ENCODE results near the gene CENPL.
"Not testable (repeated sequence)": the region's sequence is repeated elsewhere in the genome, so short reads cannot be mapped to it uniquely, and the experiment has no call there.

The CENPL gene

DNA sequence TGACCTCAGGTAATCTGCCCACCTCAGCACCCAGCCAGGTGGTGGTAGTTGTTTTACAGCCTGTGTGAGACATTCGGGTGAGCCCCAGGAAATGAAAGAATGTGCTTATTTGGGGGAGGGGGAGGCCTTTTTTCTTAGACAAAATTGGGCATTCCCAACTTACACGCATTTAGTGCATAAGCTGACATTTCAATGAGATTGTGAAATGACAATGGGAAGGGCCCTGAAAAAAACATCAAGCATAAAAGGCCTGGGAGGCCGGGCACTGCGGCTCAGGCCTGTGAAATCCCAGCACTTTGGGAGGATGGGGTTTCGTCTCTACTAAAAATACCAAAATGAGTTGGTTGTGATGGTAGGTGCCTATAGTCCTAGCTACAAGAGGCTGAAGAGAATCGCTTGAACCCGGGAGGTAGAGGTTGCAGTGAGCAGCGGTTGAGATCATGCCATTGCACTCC, 38.1 kb upstream of the CENPL start:
- no peak for DNase-seq (ENCODE audit: low read depth)
- H3K4me3 ChIP-seq (ENCODE audit: low read depth, low read length), result no peak overlapping the region
- TF ChIP-seq, protein P1, sequence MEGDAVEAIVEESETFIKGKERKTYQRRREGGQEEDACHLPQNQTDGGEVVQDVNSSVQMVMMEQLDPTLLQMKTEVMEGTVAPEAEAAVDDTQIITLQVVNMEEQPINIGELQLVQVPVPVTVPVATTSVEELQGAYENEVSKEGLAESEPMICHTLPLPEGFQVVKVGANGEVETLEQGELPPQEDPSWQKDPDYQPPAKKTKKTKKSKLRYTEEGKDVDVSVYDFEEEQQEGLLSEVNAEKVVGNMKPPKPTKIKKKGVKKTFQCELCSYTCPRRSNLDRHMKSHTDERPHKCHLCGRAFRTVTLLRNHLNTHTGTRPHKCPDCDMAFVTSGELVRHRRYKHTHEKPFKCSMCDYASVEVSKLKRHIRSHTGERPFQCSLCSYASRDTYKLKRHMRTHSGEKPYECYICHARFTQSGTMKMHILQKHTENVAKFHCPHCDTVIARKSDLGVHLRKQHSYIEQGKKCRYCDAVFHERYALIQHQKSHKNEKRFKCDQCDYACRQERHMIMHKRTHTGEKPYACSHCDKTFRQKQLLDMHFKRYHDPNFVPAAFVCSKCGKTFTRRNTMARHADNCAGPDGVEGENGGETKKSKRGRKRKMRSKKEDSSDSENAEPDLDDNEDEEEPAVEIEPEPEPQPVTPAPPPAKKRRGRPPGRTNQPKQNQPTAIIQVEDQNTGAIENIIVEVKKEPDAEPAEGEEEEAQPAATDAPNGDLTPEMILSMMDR (IDR thresholded peaks at IDR 0.05; ENCODE audit: low read depth, low read length, missing control alignments), result no peak

DNA sequence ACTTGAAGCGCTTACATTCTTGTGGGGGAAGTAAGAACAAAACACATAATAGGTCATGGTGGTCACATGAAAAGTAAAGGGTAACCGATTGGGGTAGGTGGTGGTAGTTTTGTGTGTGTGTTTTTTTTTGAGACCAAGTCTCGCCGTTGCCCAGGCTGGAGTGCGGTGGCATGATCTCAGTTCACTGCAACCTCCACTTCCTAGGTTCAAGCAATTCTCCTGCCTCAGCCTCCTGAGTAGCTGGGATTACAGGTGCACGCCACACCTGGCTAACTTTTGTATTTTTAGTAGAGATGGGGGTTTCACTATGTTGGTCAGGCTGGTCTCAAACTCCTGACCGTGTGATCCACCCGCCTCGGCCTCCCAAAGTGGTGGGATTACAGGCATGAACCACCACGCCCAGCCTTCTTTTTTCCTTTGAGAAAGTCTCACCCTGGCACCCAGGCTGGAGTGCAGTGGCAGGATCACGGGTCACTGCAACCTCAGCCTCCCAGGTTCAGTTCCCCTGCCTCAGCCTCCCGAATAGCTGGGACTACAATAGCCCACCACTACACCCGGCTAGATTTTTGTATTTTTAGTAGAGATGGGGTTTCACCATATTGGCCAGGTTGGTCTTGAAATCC, 37.6 kb upstream of the CENPL start:
- DNase-seq (ENCODE audit: low read depth); H3K4me3 ChIP-seq (ENCODE audit: low read depth, low read length): not testable (repeated sequence)

DNA sequence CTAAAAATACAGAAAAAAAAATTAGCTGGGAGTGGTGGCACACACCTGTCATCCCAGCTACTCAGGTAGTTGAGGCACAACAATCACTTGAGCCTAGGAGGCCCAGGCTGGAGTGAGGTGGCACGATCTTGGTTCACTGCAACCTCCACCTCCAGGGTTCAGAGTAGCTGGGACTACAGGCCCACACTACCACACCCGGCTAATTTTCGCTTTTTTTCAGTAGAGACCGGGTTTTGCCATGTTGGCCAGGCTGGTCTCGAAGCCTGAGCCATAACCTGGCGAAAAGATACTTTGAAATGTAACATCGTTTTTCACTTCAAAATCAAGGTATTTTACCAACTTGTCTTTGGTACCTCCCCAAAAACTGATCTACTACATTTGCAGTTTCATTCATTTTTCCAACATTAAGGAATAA, 37.1 kb upstream of the CENPL start:
- no peak overlapping the region for H3K4me3 ChIP-seq (ENCODE audit: low read depth, low read length)
- no peak for DNase-seq (ENCODE audit: low read depth)

DNA sequence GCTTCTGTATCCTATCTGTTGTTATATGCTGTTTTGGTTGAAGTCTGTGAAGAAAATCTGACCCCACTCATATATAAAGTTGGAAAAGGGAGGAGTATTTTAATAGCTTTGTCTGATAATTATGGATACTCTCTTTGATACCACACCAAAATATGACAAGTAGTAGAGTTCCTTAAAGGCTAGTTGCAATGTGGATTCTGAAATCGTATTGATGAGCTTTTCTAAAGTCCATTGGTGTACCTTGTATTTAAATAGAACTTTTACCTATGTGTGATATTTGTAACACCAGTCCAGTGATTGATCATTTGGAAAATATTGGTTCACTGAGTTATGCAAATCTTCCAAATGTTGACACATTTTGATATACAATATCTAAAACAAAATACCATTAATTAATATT, 35.4 kb upstream of the CENPL start:
- H3K4me3 ChIP-seq (ENCODE audit: low read depth, low read length), result no peak overlapping the region
- DNase-seq (ENCODE audit: low read depth), result no peak
- TF ChIP-seq, protein P1 (IDR thresholded peaks at IDR 0.05; ENCODE audit: low read depth, low read length, missing control alignments), result no peak

More for the DNA sequence above, 37.1 kb upstream of the CENPL start:
- TF ChIP-seq, protein P1 (IDR thresholded peaks at IDR 0.05; ENCODE audit: low read depth, low read length, missing control alignments), result no peak

DNA sequence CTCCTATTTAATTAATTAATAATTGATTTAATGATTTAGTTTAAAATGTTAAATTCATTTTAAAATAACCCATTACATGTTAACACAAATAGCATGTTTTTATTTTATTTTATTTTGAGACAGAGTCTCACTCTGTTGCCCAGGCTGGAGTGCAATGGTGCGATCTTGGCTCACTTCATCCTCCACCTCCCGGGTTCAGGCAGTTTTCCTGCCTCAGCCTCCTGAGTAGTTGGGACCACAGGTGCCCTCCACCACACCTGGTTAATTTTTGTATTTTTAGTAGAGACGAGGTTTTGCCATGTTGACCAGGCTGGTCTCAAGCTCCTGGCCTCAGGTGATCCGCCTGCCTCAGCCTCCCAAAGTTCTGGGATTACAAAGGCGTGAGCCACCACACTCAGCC, 34.9 kb upstream of the CENPL start:
- DNase-seq (ENCODE audit: low read depth); H3K4me3 ChIP-seq (ENCODE audit: low read depth, low read length): not testable (repeated sequence)

DNA sequence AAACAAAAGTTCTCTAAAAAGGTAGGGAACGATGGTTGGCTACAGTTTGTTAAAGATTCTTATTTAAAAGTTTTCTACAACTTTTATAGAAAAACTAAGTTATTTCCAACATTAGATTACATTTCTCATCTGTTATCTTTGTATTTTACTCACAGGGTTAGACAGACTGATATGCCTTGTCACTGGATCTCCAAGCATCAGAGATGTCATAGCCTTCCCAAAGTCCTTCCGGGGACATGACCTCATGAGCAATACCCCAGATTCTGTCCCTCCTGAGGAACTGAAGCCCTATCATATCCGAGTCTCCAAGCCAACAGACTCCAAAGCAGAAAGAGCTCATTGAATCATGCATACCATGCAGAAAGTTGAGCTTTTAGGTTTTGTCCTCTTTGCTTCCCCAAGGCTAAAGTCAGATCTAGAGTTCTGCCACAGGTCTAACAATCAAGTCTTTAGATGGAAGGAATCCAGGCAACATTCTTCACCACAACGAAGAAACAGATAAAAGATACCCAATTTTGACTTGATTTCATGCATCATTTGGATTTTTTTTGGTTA, 32.8 kb upstream of the CENPL start:
- H3K4me3 ChIP-seq (ENCODE audit: low read depth, low read length), result no peak overlapping the region
- DNase-seq (ENCODE audit: low read depth), result no peak
- TF ChIP-seq, protein P1 (IDR thresholded peaks at IDR 0.05; ENCODE audit: low read depth, low read length, missing control alignments), result no peak

DNA sequence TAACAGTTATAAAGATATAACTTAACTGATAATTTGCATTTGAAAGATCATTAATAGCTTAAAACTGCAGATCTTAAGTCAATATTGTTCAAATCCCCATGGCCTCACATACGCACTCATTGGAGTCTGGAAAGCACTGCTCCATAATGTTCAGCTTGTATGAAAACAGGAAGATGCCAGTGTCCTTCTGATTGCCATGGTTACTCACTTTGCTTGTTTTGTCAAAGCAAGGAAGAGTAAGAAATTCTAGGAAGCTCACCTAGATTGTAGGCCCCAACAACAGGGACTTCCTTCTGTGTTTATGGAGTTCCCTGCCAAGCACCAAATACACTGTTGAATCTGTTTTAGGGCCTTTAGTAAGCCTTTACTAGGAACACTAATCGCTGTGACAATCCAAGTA, 32.2 kb upstream of the CENPL start:
- H3K4me3 ChIP-seq (ENCODE audit: low read depth, low read length), result no peak overlapping the region
- no peak for DNase-seq (ENCODE audit: low read depth)
- TF ChIP-seq, protein P1 (IDR thresholded peaks at IDR 0.05; ENCODE audit: low read depth, low read length, missing control alignments), result no peak

DNA sequence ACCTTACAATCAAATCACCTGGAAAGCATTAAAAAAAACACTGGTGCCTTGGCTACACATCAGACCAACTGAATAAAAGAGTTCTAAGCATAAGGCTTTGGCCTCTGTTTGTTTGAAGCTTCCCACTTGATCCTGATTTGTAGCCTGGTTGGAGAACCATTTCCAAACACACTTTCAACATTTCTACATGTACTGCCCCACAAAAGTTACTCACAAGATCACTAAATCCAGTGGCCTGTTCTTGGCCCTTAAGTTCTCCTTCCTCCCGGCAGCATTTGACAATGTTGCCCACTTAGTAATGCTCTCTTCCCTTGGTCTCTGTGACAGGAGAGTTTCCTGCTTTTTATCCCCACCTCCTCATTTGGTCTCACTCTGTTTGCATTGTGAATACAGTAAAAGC, 31.3 kb upstream of the CENPL start:
- no peak for DNase-seq (ENCODE audit: low read depth)
- H3K4me3 ChIP-seq (ENCODE audit: low read depth, low read length), result no peak overlapping the region
- TF ChIP-seq, protein P1 (IDR thresholded peaks at IDR 0.05; ENCODE audit: low read depth, low read length, missing control alignments), result no peak
